GM23338 (cell line): ENCODE data around the gene ABHD10.

Experiments used
- CREB1 ChIP-seq: fragments of 250-450 bp; sonication (Bioruptor Pico); IDR thresholded peaks from 2 replicates; pipeline ENCODE4 v1.5.0; 2020; ENCODE audit warnings: low read depth, mild to moderate bottlenecking, moderate library complexity
- EZH2 ChIP-seq: fragments of 200-600 bp; sonication (generic); IDR thresholded peaks from one replicate; pipeline ENCODE4 v1.8.0; 2017; ENCODE audit warnings: antibody characterized with exemption, mild to moderate bottlenecking, low read depth; ENCODE audit not compliant: unreplicated experiment
- EZH2phosphoT487 ChIP-seq: fragments of 200-600 bp; sonication (generic); IDR thresholded peaks from one replicate; pipeline ENCODE4 v1.8.1; 2018; ENCODE audit warnings: antibody characterized with exemption; ENCODE audit not compliant: unreplicated experiment
- JUNB ChIP-seq: IDR thresholded peaks from one replicate; pipeline ENCODE4 v1.6.1; 2016; ENCODE audit warnings: antibody characterized with exemption; ENCODE audit not compliant: unreplicated experiment
- NANOG ChIP-seq: IDR thresholded peaks from 2 replicates; pipeline ENCODE4 v1.6.1; 2016; ENCODE audit warnings: antibody characterized with exemption, borderline replicate concordance
- POLR2AphosphoS5 ChIP-seq: IDR thresholded peaks from 2 replicates; pipeline ENCODE4 v1.6.1; 2016; ENCODE audit warnings: antibody characterized with exemption, low read depth
- STAT1 ChIP-seq: IDR thresholded peaks from one replicate; pipeline ENCODE4 v1.6.1; 2016; ENCODE audit warnings: antibody characterized with exemption; ENCODE audit not compliant: unreplicated experiment
- ZNF331 ChIP-seq: fragments of 250-450 bp; sonication (Bioruptor Pico); IDR thresholded peaks from 2 replicates; pipeline ENCODE4 v1.5.0; 2020; ENCODE audit warnings: low read depth, mild to moderate bottlenecking, moderate library complexity
- TF ChIP-seq, protein P1 (sequence below), 2 experiments: fragments of 200-600 bp in 1 of 2; sonication (generic) in 1 of 2; conservative IDR thresholded peaks; 2 replicates each; pipeline versions ENCODE4 v1.5.1 to v1.6.1; 2016 to 2017; ENCODE audit warnings: antibody characterized with exemption in 2 of 2, low read depth in 2 of 2, mild to moderate bottlenecking in 2 of 2, moderate library complexity in 1 of 2
- TF ChIP-seq, protein P2 (sequence below): IDR thresholded peaks from one replicate; pipeline ENCODE4 v1.6.1; 2018; ENCODE audit warnings: antibody characterized with exemption; ENCODE audit not compliant: unreplicated experiment
- TF ChIP-seq, protein P3 (sequence below): IDR thresholded peaks from 2 replicates; pipeline ENCODE4 v1.6.1; 2016; ENCODE audit warnings: antibody characterized with exemption
- TF ChIP-seq, protein P4 (sequence below): fragments of 250-450 bp; sonication (Bioruptor Pico); IDR thresholded peaks from 2 replicates; pipeline ENCODE4 v1.5.0; 2020; ENCODE audit warnings: mild to moderate bottlenecking, moderate library complexity

DNA sequence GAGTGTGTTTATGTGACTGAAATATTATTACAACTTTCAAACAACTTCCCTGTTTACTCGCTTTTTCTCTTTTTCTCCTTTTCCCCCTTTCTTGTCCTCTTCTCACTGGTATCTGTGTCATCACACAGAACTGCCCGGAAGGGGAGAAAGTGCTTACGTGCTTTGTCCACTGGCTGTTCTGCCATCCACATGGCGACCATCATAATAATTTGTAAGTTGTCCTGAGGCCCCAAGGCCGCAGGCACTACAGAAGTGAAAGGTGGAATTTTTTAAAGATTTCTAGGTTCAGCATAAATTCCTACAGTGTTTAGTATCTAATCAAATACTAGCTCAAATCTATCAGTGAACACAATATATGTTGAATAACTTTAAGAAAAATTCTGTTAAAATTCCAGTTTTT lies 26.7 kb upstream of the ABHD10 start:
- TF ChIP-seq, protein P1, sequence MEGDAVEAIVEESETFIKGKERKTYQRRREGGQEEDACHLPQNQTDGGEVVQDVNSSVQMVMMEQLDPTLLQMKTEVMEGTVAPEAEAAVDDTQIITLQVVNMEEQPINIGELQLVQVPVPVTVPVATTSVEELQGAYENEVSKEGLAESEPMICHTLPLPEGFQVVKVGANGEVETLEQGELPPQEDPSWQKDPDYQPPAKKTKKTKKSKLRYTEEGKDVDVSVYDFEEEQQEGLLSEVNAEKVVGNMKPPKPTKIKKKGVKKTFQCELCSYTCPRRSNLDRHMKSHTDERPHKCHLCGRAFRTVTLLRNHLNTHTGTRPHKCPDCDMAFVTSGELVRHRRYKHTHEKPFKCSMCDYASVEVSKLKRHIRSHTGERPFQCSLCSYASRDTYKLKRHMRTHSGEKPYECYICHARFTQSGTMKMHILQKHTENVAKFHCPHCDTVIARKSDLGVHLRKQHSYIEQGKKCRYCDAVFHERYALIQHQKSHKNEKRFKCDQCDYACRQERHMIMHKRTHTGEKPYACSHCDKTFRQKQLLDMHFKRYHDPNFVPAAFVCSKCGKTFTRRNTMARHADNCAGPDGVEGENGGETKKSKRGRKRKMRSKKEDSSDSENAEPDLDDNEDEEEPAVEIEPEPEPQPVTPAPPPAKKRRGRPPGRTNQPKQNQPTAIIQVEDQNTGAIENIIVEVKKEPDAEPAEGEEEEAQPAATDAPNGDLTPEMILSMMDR (conservative IDR thresholded peaks at IDR 0.05; ENCODE audit: low read depth in 2 of 2): no peak
- TF ChIP-seq CREB1 (no peak), EZH2phosphoT487 (no peak), EZH2 (no peak), POLR2AphosphoS5 (no peak), JUNB (no peak), STAT1 (no peak), NANOG (no peak), ZNF331 (CRISPR knock-in tag) (no peak)
- TF ChIP-seq, protein P2, sequence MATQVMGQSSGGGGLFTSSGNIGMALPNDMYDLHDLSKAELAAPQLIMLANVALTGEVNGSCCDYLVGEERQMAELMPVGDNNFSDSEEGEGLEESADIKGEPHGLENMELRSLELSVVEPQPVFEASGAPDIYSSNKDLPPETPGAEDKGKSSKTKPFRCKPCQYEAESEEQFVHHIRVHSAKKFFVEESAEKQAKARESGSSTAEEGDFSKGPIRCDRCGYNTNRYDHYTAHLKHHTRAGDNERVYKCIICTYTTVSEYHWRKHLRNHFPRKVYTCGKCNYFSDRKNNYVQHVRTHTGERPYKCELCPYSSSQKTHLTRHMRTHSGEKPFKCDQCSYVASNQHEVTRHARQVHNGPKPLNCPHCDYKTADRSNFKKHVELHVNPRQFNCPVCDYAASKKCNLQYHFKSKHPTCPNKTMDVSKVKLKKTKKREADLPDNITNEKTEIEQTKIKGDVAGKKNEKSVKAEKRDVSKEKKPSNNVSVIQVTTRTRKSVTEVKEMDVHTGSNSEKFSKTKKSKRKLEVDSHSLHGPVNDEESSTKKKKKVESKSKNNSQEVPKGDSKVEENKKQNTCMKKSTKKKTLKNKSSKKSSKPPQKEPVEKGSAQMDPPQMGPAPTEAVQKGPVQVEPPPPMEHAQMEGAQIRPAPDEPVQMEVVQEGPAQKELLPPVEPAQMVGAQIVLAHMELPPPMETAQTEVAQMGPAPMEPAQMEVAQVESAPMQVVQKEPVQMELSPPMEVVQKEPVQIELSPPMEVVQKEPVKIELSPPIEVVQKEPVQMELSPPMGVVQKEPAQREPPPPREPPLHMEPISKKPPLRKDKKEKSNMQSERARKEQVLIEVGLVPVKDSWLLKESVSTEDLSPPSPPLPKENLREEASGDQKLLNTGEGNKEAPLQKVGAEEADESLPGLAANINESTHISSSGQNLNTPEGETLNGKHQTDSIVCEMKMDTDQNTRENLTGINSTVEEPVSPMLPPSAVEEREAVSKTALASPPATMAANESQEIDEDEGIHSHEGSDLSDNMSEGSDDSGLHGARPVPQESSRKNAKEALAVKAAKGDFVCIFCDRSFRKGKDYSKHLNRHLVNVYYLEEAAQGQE: no peak
- TF ChIP-seq, protein P3, sequence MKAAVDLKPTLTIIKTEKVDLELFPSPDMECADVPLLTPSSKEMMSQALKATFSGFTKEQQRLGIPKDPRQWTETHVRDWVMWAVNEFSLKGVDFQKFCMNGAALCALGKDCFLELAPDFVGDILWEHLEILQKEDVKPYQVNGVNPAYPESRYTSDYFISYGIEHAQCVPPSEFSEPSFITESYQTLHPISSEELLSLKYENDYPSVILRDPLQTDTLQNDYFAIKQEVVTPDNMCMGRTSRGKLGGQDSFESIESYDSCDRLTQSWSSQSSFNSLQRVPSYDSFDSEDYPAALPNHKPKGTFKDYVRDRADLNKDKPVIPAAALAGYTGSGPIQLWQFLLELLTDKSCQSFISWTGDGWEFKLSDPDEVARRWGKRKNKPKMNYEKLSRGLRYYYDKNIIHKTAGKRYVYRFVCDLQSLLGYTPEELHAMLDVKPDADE: no peak
- TF ChIP-seq, protein P4, sequence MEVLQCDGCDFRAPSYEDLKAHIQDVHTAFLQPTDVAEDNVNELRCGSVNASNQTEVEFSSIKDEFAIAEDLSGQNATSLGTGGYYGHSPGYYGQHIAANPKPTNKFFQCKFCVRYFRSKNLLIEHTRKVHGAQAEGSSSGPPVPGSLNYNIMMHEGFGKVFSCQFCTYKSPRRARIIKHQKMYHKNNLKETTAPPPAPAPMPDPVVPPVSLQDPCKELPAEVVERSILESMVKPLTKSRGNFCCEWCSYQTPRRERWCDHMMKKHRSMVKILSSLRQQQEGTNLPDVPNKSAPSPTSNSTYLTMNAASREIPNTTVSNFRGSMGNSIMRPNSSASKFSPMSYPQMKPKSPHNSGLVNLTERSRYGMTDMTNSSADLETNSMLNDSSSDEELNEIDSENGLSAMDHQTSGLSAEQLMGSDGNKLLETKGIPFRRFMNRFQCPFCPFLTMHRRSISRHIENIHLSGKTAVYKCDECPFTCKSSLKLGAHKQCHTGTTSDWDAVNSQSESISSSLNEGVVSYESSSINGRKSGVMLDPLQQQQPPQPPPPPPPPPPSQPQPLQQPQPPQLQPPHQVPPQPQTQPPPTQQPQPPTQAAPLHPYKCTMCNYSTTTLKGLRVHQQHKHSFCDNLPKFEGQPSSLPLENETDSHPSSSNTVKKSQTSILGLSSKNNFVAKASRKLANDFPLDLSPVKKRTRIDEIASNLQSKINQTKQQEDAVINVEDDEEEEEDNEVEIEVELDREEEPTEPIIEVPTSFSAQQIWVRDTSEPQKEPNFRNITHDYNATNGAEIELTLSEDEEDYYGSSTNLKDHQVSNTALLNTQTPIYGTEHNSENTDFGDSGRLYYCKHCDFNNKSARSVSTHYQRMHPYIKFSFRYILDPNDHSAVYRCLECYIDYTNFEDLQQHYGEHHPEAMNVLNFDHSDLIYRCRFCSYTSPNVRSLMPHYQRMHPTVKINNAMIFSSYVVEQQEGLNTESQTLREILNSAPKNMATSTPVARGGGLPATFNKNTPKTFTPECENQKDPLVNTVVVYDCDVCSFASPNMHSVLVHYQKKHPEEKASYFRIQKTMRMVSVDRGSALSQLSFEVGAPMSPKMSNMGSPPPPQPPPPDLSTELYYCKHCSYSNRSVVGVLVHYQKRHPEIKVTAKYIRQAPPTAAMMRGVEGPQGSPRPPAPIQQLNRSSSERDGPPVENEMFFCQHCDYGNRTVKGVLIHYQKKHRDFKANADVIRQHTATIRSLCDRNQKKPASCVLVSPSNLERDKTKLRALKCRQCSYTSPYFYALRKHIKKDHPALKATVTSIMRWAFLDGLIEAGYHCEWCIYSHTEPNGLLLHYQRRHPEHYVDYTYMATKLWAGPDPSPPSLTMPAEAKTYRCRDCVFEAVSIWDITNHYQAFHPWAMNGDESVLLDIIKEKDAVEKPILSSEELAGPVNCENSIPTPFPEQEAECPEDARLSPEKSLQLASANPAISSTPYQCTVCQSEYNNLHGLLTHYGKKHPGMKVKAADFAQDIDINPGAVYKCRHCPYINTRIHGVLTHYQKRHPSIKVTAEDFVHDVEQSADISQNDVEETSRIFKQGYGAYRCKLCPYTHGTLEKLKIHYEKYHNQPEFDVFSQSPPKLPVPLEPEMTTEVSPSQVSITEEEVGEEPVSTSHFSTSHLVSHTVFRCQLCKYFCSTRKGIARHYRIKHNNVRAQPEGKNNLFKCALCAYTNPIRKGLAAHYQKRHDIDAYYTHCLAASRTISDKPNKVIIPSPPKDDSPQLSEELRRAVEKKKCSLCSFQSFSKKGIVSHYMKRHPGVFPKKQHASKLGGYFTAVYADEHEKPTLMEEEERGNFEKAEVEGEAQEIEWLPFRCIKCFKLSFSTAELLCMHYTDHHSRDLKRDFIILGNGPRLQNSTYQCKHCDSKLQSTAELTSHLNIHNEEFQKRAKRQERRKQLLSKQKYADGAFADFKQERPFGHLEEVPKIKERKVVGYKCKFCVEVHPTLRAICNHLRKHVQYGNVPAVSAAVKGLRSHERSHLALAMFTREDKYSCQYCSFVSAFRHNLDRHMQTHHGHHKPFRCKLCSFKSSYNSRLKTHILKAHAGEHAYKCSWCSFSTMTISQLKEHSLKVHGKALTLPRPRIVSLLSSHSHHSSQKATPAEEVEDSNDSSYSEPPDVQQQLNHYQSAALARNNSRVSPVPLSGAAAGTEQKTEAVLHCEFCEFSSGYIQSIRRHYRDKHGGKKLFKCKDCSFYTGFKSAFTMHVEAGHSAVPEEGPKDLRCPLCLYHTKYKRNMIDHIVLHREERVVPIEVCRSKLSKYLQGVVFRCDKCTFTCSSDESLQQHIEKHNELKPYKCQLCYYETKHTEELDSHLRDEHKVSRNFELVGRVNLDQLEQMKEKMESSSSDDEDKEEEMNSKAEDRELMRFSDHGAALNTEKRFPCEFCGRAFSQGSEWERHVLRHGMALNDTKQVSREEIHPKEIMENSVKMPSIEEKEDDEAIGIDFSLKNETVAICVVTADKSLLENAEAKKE (CRISPR knock-in tag): no peak
